ENCODE measurements around the gene PPP1R13B.

The PPP1R13B gene

DNA sequence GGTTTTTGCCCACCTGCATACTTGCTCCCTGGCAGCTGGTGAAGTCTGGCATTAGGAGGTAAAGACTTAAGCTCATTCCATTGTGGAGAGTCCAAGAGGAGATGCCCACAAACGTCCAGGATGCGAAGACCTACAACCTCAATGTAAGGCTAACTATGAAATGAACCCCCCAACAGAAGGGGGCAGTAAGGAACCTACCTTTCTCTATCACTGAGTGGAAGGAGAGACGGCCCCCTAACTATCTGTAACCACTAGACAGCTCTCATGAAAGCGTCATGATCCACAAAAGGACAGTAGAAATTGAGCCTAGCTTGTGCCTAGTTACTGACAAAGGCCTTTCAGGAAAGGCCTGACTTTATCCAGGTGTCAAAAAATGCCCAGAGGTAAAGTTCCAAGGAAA, 76.5 kb downstream of the PPP1R13B start:
- DNase-seq: no peak

DNA sequence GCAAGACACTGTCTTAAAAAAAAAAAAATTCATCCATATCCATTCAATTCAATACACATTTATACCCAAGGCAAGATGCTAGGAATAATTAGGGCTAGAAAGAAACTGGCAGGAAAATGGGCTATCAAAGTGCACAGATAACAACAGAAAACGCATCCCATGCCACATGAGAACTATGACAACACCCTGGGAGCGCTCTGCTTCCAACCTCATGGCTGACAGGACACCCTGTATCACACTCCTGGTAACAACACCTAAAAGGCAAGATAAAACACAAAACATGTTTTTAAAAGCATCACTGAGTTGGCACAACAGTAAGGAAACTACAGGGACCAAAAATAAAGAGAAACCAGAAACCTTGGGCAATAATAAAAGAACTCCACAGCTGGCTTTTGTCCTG, 76.9 kb downstream of the PPP1R13B start:
- DNase-seq: no peak

DNA sequence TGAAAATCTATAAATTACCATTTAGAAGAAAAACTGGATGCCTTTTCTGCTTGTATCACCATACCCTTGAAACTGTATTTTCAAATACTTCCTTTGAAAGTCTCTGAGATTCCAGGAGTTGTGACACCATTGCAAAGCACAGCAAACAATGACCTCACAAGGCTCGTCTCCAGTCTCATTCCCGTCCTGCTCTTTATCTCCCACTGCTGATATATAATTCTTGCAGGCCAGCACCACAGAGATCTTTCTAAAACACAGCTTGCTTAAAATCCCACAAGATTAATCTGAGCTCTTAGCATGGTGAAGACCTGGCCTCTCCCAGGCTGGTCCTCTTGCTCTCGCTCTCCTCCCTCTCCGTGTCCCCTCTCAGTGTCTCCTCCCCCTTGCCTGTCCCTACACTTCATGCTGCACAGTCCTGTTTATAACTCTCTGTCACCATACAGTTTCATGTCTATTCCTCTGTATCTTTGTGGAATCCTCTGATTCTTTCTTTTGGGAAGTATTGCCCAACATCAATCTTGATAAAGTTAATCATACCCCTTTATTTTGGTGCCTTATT, 80.0 kb downstream of the PPP1R13B start:
- no peak for DNase-seq

- DNase-seq: no peak
Observed at GRCh38 chr14:103765526-103765925, 81.8 kb downstream of the PPP1R13B start.

GRCh38 chr14:103763730-103764488, 83.5 kb downstream of the PPP1R13B start:
- no peak for DNase-seq

GRCh38 chr14:103762541-103762940, 84.8 kb downstream of the PPP1R13B start:
- DNase-seq: no peak

DNA sequence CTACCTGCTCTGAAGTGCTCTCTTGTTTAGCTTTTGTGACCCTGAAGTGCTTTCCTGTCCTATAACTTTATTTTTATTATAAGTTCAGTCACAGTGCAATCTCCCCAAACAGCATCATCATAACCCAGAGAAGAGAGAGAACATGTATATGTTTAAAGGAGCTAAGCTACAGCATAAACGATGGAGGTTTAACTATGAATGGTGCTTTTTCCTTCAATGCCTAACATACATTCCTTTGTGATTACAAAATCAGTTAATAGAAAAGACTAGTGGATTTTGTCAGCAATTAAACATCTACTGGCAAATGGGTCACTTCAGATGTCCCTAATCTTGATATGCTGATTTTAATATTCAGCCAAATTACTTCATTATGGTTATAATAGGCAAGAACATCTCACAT, 85.3 kb downstream of the PPP1R13B start:
- DNase-seq: no peak

DNA sequence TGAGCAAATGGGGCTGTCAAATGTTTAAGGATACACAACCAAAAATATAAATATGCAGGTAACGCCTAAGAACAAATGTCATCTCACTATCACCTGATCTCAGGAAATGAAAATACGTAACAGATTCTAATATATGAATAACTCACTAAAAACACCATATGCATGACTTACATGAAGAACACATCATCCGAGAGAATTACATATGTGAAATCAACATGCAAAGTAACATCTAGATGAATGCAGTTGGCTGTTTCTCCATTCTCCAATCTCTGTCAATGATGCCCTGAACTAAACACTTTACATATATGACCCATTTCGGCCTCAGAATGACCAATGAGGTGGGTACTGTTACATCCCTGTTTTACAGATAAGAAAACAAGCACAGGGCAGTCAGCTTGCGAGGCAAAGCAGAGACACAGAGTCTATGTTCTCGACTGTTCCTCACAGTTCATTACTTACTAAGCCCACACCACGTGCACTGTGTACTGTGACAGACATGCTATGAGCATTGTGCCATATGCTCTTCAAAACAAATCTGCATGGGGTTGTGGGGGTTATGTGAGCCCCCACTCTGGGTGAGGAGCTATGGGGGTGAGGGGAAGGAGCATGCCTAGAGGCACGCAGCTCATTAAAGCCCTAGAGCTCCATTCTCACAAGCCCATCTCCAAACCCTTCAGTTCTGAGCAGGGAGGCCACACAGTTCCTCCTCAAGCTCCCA, 89.2 kb downstream of the PPP1R13B start:
- DNase-seq: no peak

- no peak for DNase-seq
Observed at GRCh38 chr14:103755060-103755459, 92.3 kb downstream of the PPP1R13B start.

- DNase-seq: no peak
Observed at GRCh38 chr14:103753774-103754173, 93.6 kb downstream of the PPP1R13B start.

DNA sequence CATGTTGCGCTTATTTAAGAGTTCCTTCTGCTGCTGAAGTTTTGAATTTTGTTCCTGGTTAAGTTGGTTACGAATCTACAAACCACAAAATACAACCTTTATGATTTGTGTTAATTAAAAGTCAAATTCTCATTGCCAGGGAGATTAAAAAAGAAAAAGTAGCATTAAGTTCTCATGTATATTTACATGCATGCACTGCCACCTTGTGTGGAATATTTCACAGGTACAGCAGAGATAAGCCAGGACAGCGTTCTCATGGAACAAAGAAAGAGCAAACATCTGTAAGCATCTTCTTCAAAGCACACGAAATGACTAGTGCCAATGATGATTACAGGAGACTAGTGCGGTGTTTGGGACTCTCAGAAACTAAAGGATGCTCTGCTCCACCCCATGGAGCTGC, 97.5 kb downstream of the PPP1R13B start:
- DNase-seq: no peak

GRCh38 chr14:103749452-103749851, 97.9 kb downstream of the PPP1R13B start:
- no peak for DNase-seq

DNA sequence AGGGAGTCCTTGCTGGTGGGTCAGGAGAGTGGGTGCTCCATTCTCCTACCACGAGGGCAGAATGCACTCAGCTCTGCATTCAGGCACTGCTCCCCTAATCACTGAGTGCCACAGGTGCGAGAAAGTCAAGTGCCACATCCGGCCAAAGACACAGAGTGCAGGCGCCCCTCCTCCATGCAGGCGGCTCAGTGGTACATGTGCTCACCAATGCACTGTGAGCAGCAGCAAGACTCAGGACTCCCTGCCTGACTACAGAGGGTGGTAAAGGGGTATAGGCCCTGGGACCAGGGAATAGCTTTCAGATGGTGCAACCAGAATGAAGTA, 98.9 kb downstream of the PPP1R13B start:
- DNase-seq: no peak

GRCh38 chr14:103746701-103747100, 100.7 kb downstream of the PPP1R13B start:
- no peak for DNase-seq

- DNase-seq: no peak
Observed at GRCh38 chr14:103745424-103745823, 102.0 kb downstream of the PPP1R13B start.

DNA sequence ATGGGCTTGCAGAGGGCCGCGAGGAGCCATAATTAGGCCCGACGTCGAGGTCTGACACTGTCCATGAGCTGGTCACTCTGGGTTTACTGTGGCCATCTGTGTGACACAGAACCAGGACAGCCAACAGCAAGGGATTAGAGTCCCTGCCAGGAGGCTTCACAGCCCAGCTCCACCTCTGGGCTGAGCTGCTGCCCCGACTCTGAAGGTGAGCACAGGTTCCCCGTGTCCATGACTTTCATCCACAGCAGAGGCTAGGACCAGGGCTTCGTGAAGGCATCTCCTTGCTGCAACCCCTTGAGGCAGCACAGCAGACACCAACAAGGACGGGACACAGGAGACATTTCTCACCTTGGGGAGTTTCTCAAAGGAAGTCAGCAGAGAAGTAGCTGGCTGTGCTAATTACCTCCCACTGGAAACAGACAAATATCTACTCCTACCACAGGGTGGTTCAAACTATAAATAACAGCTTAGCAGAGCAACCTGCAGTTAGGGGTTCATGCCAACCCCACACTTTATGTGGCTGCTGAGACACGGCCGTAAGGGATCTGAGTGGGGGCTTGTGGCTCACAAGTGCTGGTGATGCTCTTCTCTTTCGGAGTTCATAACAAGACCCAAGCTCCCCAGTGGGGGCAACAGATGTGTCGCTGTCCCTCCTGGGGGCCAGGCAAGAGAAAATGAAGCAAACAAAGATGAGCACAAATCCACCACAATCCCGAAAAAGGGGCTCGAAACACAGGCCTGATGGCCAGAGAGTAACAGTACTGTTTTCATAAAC, 102.6 kb downstream of the PPP1R13B start:
- DNase-seq: no peak

DNA sequence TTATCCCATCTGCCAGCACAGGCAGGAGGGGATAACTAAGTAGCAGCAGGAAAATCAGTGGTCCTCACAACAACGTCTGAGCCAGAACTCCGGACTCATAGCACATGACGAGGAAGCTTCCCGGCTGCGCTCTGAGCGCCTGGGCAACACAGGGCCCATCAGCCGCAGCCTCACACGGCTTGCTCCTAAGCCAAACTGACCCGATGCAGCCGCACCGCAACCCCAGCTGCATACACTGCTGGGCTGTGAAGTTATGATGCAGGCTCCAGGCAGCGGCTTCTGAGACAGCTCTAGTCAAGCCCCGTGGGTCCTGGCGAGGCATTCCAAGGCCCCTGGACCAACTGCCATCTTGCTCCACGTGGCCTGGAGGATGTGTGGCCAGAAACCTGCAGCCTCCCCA, 103.7 kb downstream of the PPP1R13B start:
- DNase-seq: no peak

DNA sequence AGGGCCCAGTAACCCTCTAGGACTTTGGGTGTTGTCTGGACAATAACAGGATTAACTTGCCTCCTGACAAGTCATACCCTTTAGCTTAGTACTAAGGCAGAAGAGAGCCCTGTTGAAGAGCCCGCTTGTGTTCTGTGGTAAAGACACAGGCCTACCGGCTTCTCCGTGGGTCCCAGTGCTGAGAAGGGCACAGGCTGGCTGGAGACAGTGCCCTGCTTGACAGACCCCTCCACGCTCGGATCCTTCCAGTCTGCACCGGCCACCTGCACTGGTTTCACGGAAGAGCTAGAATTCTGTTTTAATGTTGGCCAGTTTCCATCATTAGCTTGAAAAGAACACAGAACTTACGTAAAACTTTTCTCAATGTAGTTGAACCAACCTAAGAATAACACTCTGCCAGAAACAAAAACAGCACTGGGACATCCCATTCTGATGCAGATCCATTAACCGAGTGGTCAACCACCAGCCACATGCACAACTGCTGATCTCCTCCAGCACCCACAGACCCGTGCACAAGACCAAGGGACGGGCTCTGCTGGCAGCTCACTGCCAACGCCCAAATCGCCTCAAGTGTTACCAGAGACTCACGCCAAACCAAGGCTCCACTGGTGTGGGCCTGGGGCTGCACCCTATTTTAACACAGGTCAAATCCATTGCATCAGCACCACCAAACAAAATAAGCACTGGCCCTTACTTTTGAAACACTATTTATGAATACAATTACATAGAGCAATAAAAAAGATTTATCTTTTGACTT, 104.7 kb downstream of the PPP1R13B start:
- no peak for DNase-seq

DNA sequence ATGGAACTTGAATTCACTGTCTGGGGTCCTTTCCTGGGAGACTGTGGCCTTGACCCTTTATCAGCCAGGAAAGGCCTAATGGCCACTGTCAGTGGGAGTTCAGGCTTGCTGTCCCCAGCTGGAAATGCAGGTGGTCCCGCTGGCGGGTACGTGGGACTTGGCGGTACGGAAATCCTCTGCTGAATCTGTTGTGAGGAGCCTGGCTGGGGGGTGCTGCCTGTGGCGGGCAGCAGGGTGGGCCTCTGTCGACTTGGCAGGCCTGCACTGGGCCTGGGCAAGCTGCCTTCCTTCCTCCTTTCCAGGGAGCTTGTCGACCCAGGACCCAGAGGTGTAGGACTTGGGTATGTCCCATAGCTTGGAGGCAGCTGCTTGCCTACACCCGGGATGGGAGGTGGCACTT, 105.5 kb downstream of the PPP1R13B start:
- DNase-seq: no peak

- no peak for DNase-seq
Observed at GRCh38 chr14:103740991-103741689, 106.2 kb downstream of the PPP1R13B start.

DNA sequence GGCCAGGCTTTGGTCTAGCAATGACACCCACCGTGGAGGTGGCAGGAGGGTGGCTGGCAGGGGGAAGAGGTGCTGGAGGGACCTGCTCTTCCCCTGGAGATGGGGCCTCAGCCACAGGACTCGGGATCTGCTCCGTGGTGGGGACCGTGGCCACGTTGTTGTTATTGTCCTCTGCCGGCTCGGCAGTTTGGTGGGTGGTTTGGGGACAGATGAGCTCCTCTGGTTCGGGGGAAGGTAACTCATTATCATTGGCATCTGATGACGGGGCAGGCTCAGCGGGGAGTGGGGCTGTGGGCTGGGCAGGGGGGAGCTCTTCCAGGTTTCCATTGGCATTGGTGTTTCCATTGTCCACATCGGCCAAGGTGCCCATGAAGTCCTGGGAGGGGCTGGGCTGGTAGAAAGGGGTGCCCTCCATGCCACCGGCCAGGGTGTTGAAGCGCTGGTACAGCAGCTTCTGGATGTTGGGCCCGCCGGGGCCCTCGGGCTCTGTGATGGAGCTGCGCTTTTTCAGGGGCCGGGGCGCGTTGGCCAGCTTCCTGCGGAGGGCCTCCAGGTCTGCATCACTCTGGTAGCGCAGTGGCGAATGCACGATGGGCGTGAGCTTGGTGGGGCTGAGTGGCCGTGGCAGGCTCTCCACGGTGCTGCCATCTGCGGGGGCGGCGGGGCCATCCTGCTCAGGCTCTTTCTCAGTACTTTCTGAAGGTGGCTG, 107.4 kb downstream of the PPP1R13B start:
- no peak for DNase-seq

GRCh38 chr14:103739466-103739792, 107.9 kb downstream of the PPP1R13B start:
- no peak for DNase-seq

All from NCI-H774 (cell line).